K562 (cell line): ENCODE data around the gene DIPK1A. TPM values are rescaled to one million over a fixed set of nuclear protein-coding genes. Genes with fewer than 3 reads are reported as not detected.

ENCODE experiments used
- ATAC-seq: fragments of 200-7000 bp; cut with Tn5 transposase; 3 replicates; pipeline ENCODE4 v1.9.1; 2020; ENCODE audit warnings: moderate library complexity
- BruUV-seq: library from RNA; stranded (reverse); fragments of 400-500 nt; replicated peaks from 2 replicates; lab custom pipeline; 2021; lab: Mats Ljungman, UMichigan
- CTCF ChIA-PET: fragments of 300-600 bp; formaldehyde crosslinking; extraction: SDS; loops from one replicate; lab custom pipeline; 2021; ENCODE audit warnings: low intra/inter-chr PET ratio; lab: Yijun Ruan, JAX
- POLR2A ChIA-PET: fragments of 300-600, 350-650 bp; sonication (Branson Sonifier 250); formaldehyde crosslinking; extraction: SDS; loops from one replicate; lab custom pipeline; 2021; ENCODE audit warnings: antibody characterized with exemption, inconsistent platforms; lab: Yijun Ruan, JAX
- DNase-seq, 4 experiments: peaks; one replicate each; pipeline versions ENCODE4 v3.0.0 to v3.0.0-alpha.2; 2011 to 2018; ENCODE audit warnings: low spot score in 3 of 4, mixed read lengths in 3 of 4; ENCODE audit errors: extremely low read depth in 1 of 4
- FAIRE-seq: peaks from 2 replicates; lab custom pipeline; 2011; peaks lifted over from hg19 to GRCh38; lab: Jason Lieb, UNC
- H2AFZ ChIP-seq: 2 replicates; pipeline ENCODE4 v1.6.0; 2011; ENCODE audit warnings: low read depth, low read length, control low read depth, inconsistent platforms
- H3K27ac ChIP-seq: fragments of 200-600 bp; 3 replicates; pipeline ENCODE4 v1.8.0; 2011; ENCODE audit warnings: low read depth, mild to moderate bottlenecking, control low read depth, inconsistent platforms, low read length, moderate library complexity, mixed read lengths; ENCODE audit errors: extremely low read depth
- H3K27me3 ChIP-seq, 2 experiments: fragments of 300-600 bp in 1 of 2; 2 replicates in 1 of 2; 3 replicates in 1 of 2; pipeline versions ENCODE4 v1.6.0 to v1.8.0; 2011; ENCODE audit warnings: inconsistent platforms in 2 of 2, low read length in 2 of 2, mild to moderate bottlenecking in 1 of 2, mixed read lengths in 1 of 2, moderate library complexity in 1 of 2; ENCODE audit not compliant: control insufficient read depth in 2 of 2, insufficient read depth in 2 of 2
- H3K36me3 ChIP-seq: fragments of 300-600 bp; 3 replicates; pipeline ENCODE4 v1.8.0; 2011; ENCODE audit warnings: mild to moderate bottlenecking, low read length, inconsistent platforms; ENCODE audit not compliant: control insufficient read depth, insufficient read depth
- H3K4me1 ChIP-seq, 2 experiments: fragments of 200-600 bp in 1 of 2; replicated peaks in 1 of 2; 2 replicates in 1 of 2; 3 replicates in 1 of 2; pipeline versions ENCODE4 v1.5.1 to v1.8.0; 2011; ENCODE audit warnings: inconsistent platforms in 2 of 2, low read length in 2 of 2, mild to moderate bottlenecking in 1 of 2, mixed read lengths in 1 of 2, moderate library complexity in 1 of 2; ENCODE audit not compliant: control insufficient read depth in 2 of 2, insufficient read depth in 2 of 2
- H3K4me2 ChIP-seq: 2 replicates; pipeline ENCODE4 v1.6.1; 2011; ENCODE audit warnings: low read length, control low read depth, inconsistent platforms, mixed read lengths; ENCODE audit not compliant: insufficient read depth
- H3K4me3 ChIP-seq: fragments of 200-600 bp; sonication (generic), shearing (Covaris generic); 2 replicates; pipeline ENCODE4 v1.5.1; 2016; ENCODE audit warnings: control low read depth, inconsistent platforms
- H3K79me2 ChIP-seq: fragments of 200-600 bp; 3 replicates; pipeline ENCODE4 v1.8.0; 2011; ENCODE audit warnings: low read length, inconsistent platforms; ENCODE audit not compliant: control insufficient read depth, insufficient read depth
- H3K9ac ChIP-seq, 2 experiments: 2 replicates each; pipeline versions ENCODE4 v1.6.0 to v1.6.1; 2011; ENCODE audit warnings: low read depth in 2 of 2, low read length in 2 of 2, control low read depth in 1 of 2, inconsistent platforms in 1 of 2, mild to moderate bottlenecking in 1 of 2, mixed read lengths in 1 of 2; ENCODE audit not compliant: insufficient read depth in 1 of 2
- H3K9me1 ChIP-seq: one replicate; pipeline ENCODE4 v1.6.0; 2011; ENCODE audit warnings: inconsistent platforms, mild to moderate bottlenecking, low read length, moderate library complexity; ENCODE audit not compliant: control insufficient read depth, insufficient read depth
- H3K9me3 ChIP-seq: replicated peaks from 2 replicates; pipeline ENCODE4 v1.5.1; 2011; ENCODE audit warnings: low read depth, low read length, inconsistent platforms; ENCODE audit not compliant: control insufficient read depth, insufficient read depth
- H4K20me1 ChIP-seq: replicated peaks from 2 replicates; pipeline ENCODE4 v1.6.1; 2011; ENCODE audit warnings: low read length, inconsistent platforms, mixed read lengths; ENCODE audit not compliant: control insufficient read depth, insufficient read depth
- CTCF ChIP-seq, 3 experiments: IDR thresholded peaks in 2 of 3; conservative IDR thresholded peaks in 1 of 3; 2 replicates each; pipeline ENCODE4 v1.5.1; 2011 to 2012; ENCODE audit warnings: low read length in 3 of 3, mild to moderate bottlenecking in 3 of 3, control low read depth in 2 of 3, improper control_type of control experiment in 1 of 3, inconsistent platforms in 1 of 3, low read depth in 1 of 3, mixed read lengths in 1 of 3, moderate library complexity in 1 of 3; ENCODE audit not compliant: insufficient read depth in 2 of 3
- FOXA3 ChIP-seq, 2 experiments: fragments of 450-650 bp in 1 of 2; sonication (generic) in 1 of 2; formaldehyde crosslinking; IDR thresholded peaks in 1 of 2; conservative IDR thresholded peaks in 1 of 2; 2 replicates each; pipeline versions ENCODE4 v1.4.0 to v1.8.0; 2020 to 2022; ENCODE audit warnings: mild to moderate bottlenecking in 2 of 2, missing genetic modification reagents in 1 of 2
- HDAC8 ChIP-seq: fragments of 450-650 bp; IDR thresholded peaks from 2 replicates; pipeline ENCODE4 v1.6.1; 2016; ENCODE audit warnings: mild to moderate bottlenecking, missing genetic modification characterization, moderate library complexity, missing compliant biosample characterization
- KDM4B ChIP-seq, 2 experiments: fragments of 450-650 bp in 1 of 2; sonication (generic) in 1 of 2; IDR thresholded peaks; 2 replicates each; pipeline ENCODE4 v1.6.1; 2016 to 2017; ENCODE audit warnings: borderline replicate concordance in 2 of 2, antibody characterized with exemption in 1 of 2, low read depth in 1 of 2, mild to moderate bottlenecking in 1 of 2
- RAD21 ChIP-seq, 2 experiments: fragments of 250-450 bp in 1 of 2; fragments of 450-650 bp in 1 of 2; sonication (Bioruptor Pico) in 1 of 2; formaldehyde crosslinking in 1 of 2; IDR thresholded peaks in 1 of 2; conservative IDR thresholded peaks in 1 of 2; 2 replicates each; pipeline versions ENCODE4 v1.4.0 to v1.8.0; 2020 to 2022; ENCODE audit warnings: mild to moderate bottlenecking in 2 of 2, moderate library complexity in 1 of 2
- SIN3A ChIP-seq, 2 experiments: fragments of 150-350 bp in 1 of 2; IDR thresholded peaks; 2 replicates each; pipeline ENCODE4 v1.6.1; 2011 to 2016; ENCODE audit warnings: borderline replicate concordance in 2 of 2, low read depth in 2 of 2, low read length in 2 of 2, mild to moderate bottlenecking in 2 of 2, moderate library complexity in 2 of 2; ENCODE audit not compliant: control insufficient read depth in 1 of 2
- ZBTB34 ChIP-seq: fragments of 250-450 bp; sonication (Bioruptor Pico); IDR thresholded peaks from 2 replicates; pipeline ENCODE4 v1.8.0; 2021; ENCODE audit warnings: mild to moderate bottlenecking, moderate library complexity
- WGBS: fragments of 100-300 bp; shearing (Covaris generic); methylation state at CpG from one replicate; pipeline ENCODE4 v1.1.6; 2016; ENCODE audit warnings: low coverage, mixed read lengths; ENCODE audit not compliant: insufficient coverage; ENCODE audit errors: missing lambda C conversion rate; 5-methylcytosine and 5-hydroxymethylcytosine counted together
- in situ Hi-C: fragments of 300-500 bp; cut with MboI; formaldehyde crosslinking; loops from 4 replicates; pipeline ENCODE4 v1.15.0; 2018; ENCODE audit warnings: inconsistent platforms, mixed read lengths
- intact Hi-C: fragments of 100-400 bp; cut with micrococcal nuclease; formaldehyde crosslinking; loops from 2 replicates; pipeline ENCODE4 v1.14.2; 2022
- polyA plus RNA-seq, 8 experiments: library from polyadenylated mRNA; depleted of rRNA in 4 of 8; stranded (reverse) in 5 of 8; unstranded in 3 of 8; fragments of >200 nt; fragmentation: Nextera tagmentation in 2 of 8; fragmentation: Illumina TruSeq in 1 of 8; extraction: Ambion mirVana in 2 of 8; extraction: Trizol in 1 of 8; gene quantifications; 2 replicates each; pipeline versions ENCODE4 v1.2.1 to v1.2.3, GENCODE V29; 2011 to 2014; ENCODE audit warnings: inconsistent platforms in 1 of 8, missing spikeins in 1 of 8
- total RNA-seq, 7 experiments: library from RNA; depleted of rRNA in 6 of 7; stranded (reverse); fragments of >200 nt in 6 of 7; fragmentation: Illumina TruSeq in 2 of 7; extraction: Trizol in 2 of 7; gene quantifications; 2 replicates each; pipeline versions ENCODE4 v1.2.1 to v1.2.3, GENCODE V29; 2011 to 2021; ENCODE audit warnings: low replicate concordance in 1 of 7

The DIPK1A gene
- total and polyA plus RNA-seq, 9 of the 15 experiments (the other 6 are each of a cell fraction or from before 2014, with no cell fraction given) = 0.54 to 2.5 (median 1.3) TPM

GRCh38 chr1:92915547-92915946, 45.7 kb downstream of the DIPK1A start:
- DNase-seq (no peak), FAIRE-seq (no peak), ATAC-seq (no peak)
- Histone ChIP-seq H3K36me3 (no peaks in the 10 kb centered on the region), H2AFZ (no peak overlapping the region), H3K4me2 (no peak overlapping the region), H4K20me1 (no peaks in the 10 kb centered on the region), H3K27ac (no peak overlapping the region), H3K9ac (no peak overlapping the region), H3K4me3 (no peak overlapping the region), H3K9me3 (no peaks in the 10 kb centered on the region), H3K79me2 (no peaks in the 10 kb centered on the region), H3K4me1 (no peaks in the 10 kb centered on the region), H3K9me1 (no peaks in the 10 kb centered on the region), H3K27me3 (no peaks in the 10 kb centered on the region)
- 0% methylated on average over 1 of the region's 1 CpG for WGBS
- in situ Hi-C loops = no loop called here
- BruUV-seq = no TSS peak
- ChIA-PET POLR2A (no interaction called here), CTCF (no interaction called here)
- TF ChIP-seq KDM4B (IDR thresholded peaks at IDR 0.05; ENCODE audit: borderline replicate concordance in 2 of 2, low read depth in 1 of 2) = no peak
- intact Hi-C loops = no loop called here

GRCh38 chr1:92913093-92913819, 48.0 kb downstream of the DIPK1A start:
- intact Hi-C loops = no loop called here
- Histone ChIP-seq H3K27me3 (no peaks in the 10 kb centered on the region), H3K9me1 (no peaks in the 10 kb centered on the region), H3K79me2 (no peaks in the 10 kb centered on the region), H3K36me3 (no peaks in the 10 kb centered on the region), H3K9ac (no peak overlapping the region), H3K4me2 (no peak overlapping the region), H3K4me3 (no peak overlapping the region), H2AFZ (no peak overlapping the region), H3K9me3 (no peaks in the 10 kb centered on the region), H4K20me1 (no peaks in the 10 kb centered on the region), H3K4me1 (no peaks in the 10 kb centered on the region), H3K27ac (no peak overlapping the region)
- ATAC-seq = no peak
- in situ Hi-C loops = no loop called here
- BruUV-seq = no TSS peak
- no peak for FAIRE-seq
- DNase-seq = no peak
- CTCF ChIA-PET = no interaction called here
- WGBS = 50% methylated on average over 3 of the region's 3 CpGs
- peak in 1 of 3 experiments; percentile 23; a peak in 1 of 6 replicates for TF ChIP-seq CTCF (IDR thresholded peaks at IDR 0.05 in 2 of 3, conservative IDR thresholded peaks at IDR 0.05 in 1 of 3; ENCODE audit: insufficient read depth in 2 of 3, low read depth in 1 of 3, low read length in 3 of 3)
- no peak for TF ChIP-seq ZBTB34 (CRISPR knock-in tag)
- TF ChIP-seq RAD21 (CRISPR knock-in tag; conservative IDR thresholded peaks at IDR 0.05 in 1 of 2, IDR thresholded peaks at IDR 0.05 in 1 of 2) = peak in 1 of 2 experiments; percentile 26; a peak in 1 of 4 replicates
- TF ChIP-seq FOXA3 (CRISPR knock-in tag; conservative IDR thresholded peaks at IDR 0.05 in 1 of 2, IDR thresholded peaks at IDR 0.05 in 1 of 2) = no peak
- TF ChIP-seq HDAC8 (tag) = no peak
- TF ChIP-seq SIN3A (IDR thresholded peaks at IDR 0.05; ENCODE audit: borderline replicate concordance in 2 of 2, control insufficient read depth in 1 of 2, low read depth in 2 of 2, low read length in 2 of 2) = no peak
- POLR2A ChIA-PET = interaction anchor here (1.0 kb wide), 1 partner anchor 10 kb away, joined by 3 read pairs; no protein-coding TSS in a partner anchor
